Neural cell (in vitro differentiated cells): ENCODE results near the gene NFKBIZ.

ENCODE experiments used
- CTCF ChIP-seq: fragments of 450-650 bp; IDR thresholded peaks from 2 replicates; pipeline ENCODE4 v1.5.1; 2014; ENCODE audit warnings: antibody characterized with exemption, mild to moderate bottlenecking, moderate library complexity; ENCODE audit not compliant: poor library complexity, severe bottlenecking
- EP300 ChIP-seq: fragments of 450-650 bp; conservative IDR thresholded peaks from 2 replicates; pipeline ENCODE4 v1.6.1; 2014; ENCODE audit warnings: antibody characterized with exemption, mild to moderate bottlenecking, moderate library complexity; ENCODE audit not compliant: poor library complexity, severe bottlenecking
- EZH2 ChIP-seq: fragments of 200-600, 300-800 bp; shearing (Covaris generic), sonication (generic); IDR thresholded peaks from 2 replicates; pipeline ENCODE4 v1.6.1; 2014; ENCODE audit warnings: antibody characterized with exemption, low read length, borderline replicate concordance, mild to moderate bottlenecking; ENCODE audit not compliant: insufficient read depth, poor library complexity, severe bottlenecking
- POLR2AphosphoS5 ChIP-seq: IDR thresholded peaks from 2 replicates; pipeline ENCODE4 v1.6.1; 2012
- RAD21 ChIP-seq: fragments of 450-650 bp; conservative IDR thresholded peaks from 2 replicates; pipeline ENCODE4 v1.6.1; 2014; ENCODE audit warnings: antibody characterized with exemption, mild to moderate bottlenecking, moderate library complexity
- REST ChIP-seq: IDR thresholded peaks from 2 replicates; pipeline ENCODE4 v1.6.1; 2012; ENCODE audit warnings: borderline replicate concordance
- SMC3 ChIP-seq: fragments of 450-650 bp; conservative IDR thresholded peaks from 2 replicates; pipeline ENCODE4 v1.6.1; 2014; ENCODE audit warnings: antibody characterized with exemption, mild to moderate bottlenecking, moderate library complexity; ENCODE audit not compliant: poor library complexity
- TAF1 ChIP-seq: IDR thresholded peaks from 2 replicates; pipeline ENCODE4 v1.6.1; 2012; ENCODE audit warnings: low read depth

GRCh38 chr3:101848326-101848725 lies 988 bp upstream of the NFKBIZ start:
- TF ChIP-seq REST (no peak), POLR2AphosphoS5 (no peak), TAF1 (no peak), CTCF (no peak), RAD21 (no peak), EZH2 (no peak), SMC3 (no peak), EP300 (no peak)
